Adipocyte (in vitro differentiated cells): Measurements from ENCODE around the gene WDTC1.

Experiments used
- DNase-seq: peaks from one replicate; pipeline ENCODE4 v3.0.0-alpha.2; 2015; ENCODE audit warnings: low read depth
- H3K27me3 ChIP-seq: replicated peaks from 2 replicates; pipeline ENCODE4 v1.7.0; 2013; ENCODE audit warnings: mild to moderate bottlenecking, low read length, moderate library complexity; ENCODE audit not compliant: control insufficient read depth, insufficient read depth
- H3K36me3 ChIP-seq: 2 replicates; pipeline ENCODE4 v1.7.0; 2013; ENCODE audit warnings: low read length, mild to moderate bottlenecking, moderate library complexity; ENCODE audit not compliant: control insufficient read depth, insufficient read depth, severe bottlenecking
- H3K4me1 ChIP-seq: 2 replicates; pipeline ENCODE4 v1.7.0; 2013; ENCODE audit warnings: mild to moderate bottlenecking, low read length, moderate library complexity; ENCODE audit not compliant: control insufficient read depth, insufficient read depth
- H3K4me3 ChIP-seq: 2 replicates; pipeline ENCODE4 v1.7.0; 2013; ENCODE audit warnings: mild to moderate bottlenecking, low read length, moderate library complexity
- H3K9ac ChIP-seq: 2 replicates; pipeline ENCODE4 v1.7.0; 2013; ENCODE audit warnings: mild to moderate bottlenecking, low read length, moderate library complexity
- H3K9me3 ChIP-seq: 2 replicates; pipeline ENCODE4 v1.7.0; 2013; ENCODE audit warnings: mild to moderate bottlenecking, low read length, moderate library complexity; ENCODE audit not compliant: control insufficient read depth

The WDTC1 gene

GRCh38 chr1:27322569-27323240 lies 88.3 kb downstream of the WDTC1 start:
- peaks cover 28% of the 10 kb centered on the region for H3K4me1 ChIP-seq
- H3K36me3 ChIP-seq, result peaks cover 30% of the 10 kb centered on the region
- peak overlapping the region; percentile 100 for H3K9ac ChIP-seq
- no peaks in the 10 kb centered on the region for H3K27me3 ChIP-seq
- H3K4me3 ChIP-seq, result peak overlapping the region; percentile 100
- H3K9me3 ChIP-seq, result no peaks in the 10 kb centered on the region
- DNase-seq, result peak; percentile 30

- H3K4me3 ChIP-seq, result no peak overlapping the region
- H3K36me3 ChIP-seq, result peaks cover 35% of the 10 kb centered on the region
- DNase-seq, result no peak
- H3K9me3 ChIP-seq, result no peaks in the 10 kb centered on the region
- H3K27me3 ChIP-seq, result no peaks in the 10 kb centered on the region
- peaks cover 24% of the 10 kb centered on the region for H3K4me1 ChIP-seq
- H3K9ac ChIP-seq, result no peak overlapping the region
Observed at GRCh38 chr1:27325286-27325685, 90.9 kb downstream of the WDTC1 start.

- no peaks in the 10 kb centered on the region for H3K9me3 ChIP-seq
- H3K36me3 ChIP-seq, result peaks cover 46% of the 10 kb centered on the region
- no peak overlapping the region for H3K4me3 ChIP-seq
- no peaks in the 10 kb centered on the region for H3K27me3 ChIP-seq
- peaks cover 18% of the 10 kb centered on the region for H3K4me1 ChIP-seq
- no peak for DNase-seq
- H3K9ac ChIP-seq, result no peak overlapping the region
Observed at GRCh38 chr1:27327964-27328363, 93.5 kb downstream of the WDTC1 start.

- H3K36me3 ChIP-seq, result peaks cover 58% of the 10 kb centered on the region
- H3K9ac ChIP-seq, result no peak overlapping the region
- DNase-seq, result no peak
- no peak overlapping the region for H3K4me3 ChIP-seq
- peaks cover 10% of the 10 kb centered on the region for H3K4me1 ChIP-seq
- no peaks in the 10 kb centered on the region for H3K9me3 ChIP-seq
- H3K27me3 ChIP-seq, result no peaks in the 10 kb centered on the region
Observed at GRCh38 chr1:27330786-27331185, 96.4 kb downstream of the WDTC1 start.

GRCh38 chr1:27331426-27331825 lies 97.0 kb downstream of the WDTC1 start:
- H3K9ac ChIP-seq, result no peak overlapping the region
- no peaks in the 10 kb centered on the region for H3K9me3 ChIP-seq
- H3K36me3 ChIP-seq, result peaks cover 56% of the 10 kb centered on the region
- H3K4me3 ChIP-seq, result no peak overlapping the region
- DNase-seq, result no peak
- no peaks in the 10 kb centered on the region for H3K27me3 ChIP-seq
- peaks cover 7% of the 10 kb centered on the region for H3K4me1 ChIP-seq

- H3K36me3 ChIP-seq, result peaks cover 51% of the 10 kb centered on the region
- H3K4me1 ChIP-seq, result peaks cover 2% of the 10 kb centered on the region
- H3K9ac ChIP-seq, result peak overlapping the region; percentile 7
- no peaks in the 10 kb centered on the region for H3K27me3 ChIP-seq
- DNase-seq, result no peak
- H3K9me3 ChIP-seq, result no peaks in the 10 kb centered on the region
- H3K4me3 ChIP-seq, result no peak overlapping the region
Observed at GRCh38 chr1:27331922-27332321, 97.5 kb downstream of the WDTC1 start.

- no peaks in the 10 kb centered on the region for H3K4me1 ChIP-seq
- peak; percentile 75 for DNase-seq
- H3K4me3 ChIP-seq, result no peak overlapping the region
- peak overlapping the region; percentile 7 for H3K9ac ChIP-seq
- H3K27me3 ChIP-seq, result no peaks in the 10 kb centered on the region
- H3K36me3 ChIP-seq, result peaks cover 49% of the 10 kb centered on the region
- H3K9me3 ChIP-seq, result no peaks in the 10 kb centered on the region
Observed at GRCh38 chr1:27332536-27333281, 98.3 kb downstream of the WDTC1 start.

- Histone ChIP-seq H3K36me3 (peaks cover 47% of the 10 kb centered on the region), H3K4me1 (no peaks in the 10 kb centered on the region), H3K4me3 (no peak overlapping the region), H3K27me3 (no peaks in the 10 kb centered on the region), H3K9ac (no peak overlapping the region), H3K9me3 (no peaks in the 10 kb centered on the region)
- DNase-seq, result no peak
Observed at GRCh38 chr1:27333717-27334279, 99.4 kb downstream of the WDTC1 start.

DNA sequence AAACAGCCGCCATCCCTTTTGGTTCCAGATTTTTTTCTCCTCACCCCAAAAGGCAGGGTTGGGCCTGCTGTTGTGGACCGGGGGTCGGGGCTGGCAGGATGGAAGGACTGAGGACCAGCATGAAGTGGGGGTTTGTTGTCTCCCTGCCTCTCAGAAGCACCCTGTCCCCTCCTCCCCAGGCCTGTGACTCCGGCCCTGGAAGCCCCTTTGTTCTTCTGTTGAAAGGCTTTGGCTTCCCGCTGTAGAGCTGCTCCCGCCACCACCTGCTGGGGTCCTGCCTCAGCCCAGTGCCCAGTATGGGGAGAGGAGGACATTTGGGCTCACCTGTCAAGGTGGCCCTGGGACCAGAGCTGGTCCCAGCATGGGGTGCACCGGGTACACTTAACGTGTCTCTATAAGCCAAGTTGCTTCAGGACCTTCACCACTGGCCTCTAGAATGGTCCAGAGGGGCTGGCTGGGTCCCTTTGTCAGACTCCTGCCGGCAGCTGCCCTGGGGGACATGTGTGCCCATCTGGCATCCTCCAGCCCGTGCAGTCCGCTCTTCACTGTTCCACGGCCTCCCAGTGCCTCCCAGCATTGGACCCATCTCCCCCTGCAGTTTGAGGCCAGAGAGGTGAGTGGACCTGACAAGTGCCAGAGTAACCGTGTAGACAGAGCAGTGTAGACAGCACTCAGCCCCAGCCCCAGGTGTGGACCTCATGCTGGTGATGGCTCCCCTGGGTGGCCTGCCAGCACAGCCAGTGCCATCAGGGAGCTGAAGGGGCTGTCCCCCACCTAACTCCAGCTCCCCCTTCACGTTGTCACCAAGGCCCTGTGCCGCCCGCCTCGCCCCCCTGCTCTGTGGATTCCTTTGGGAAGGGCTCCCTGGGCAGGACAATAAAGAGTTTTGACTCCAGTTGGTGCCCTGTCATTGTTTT lies 101.3 kb downstream of the WDTC1 start:
- Histone ChIP-seq H3K9ac (no peak overlapping the region), H3K4me1 (no peaks in the 10 kb centered on the region), H3K9me3 (no peaks in the 10 kb centered on the region), H3K4me3 (no peak overlapping the region), H3K27me3 (no peaks in the 10 kb centered on the region), H3K36me3 (peaks cover 47% of the 10 kb centered on the region)
- no peak for DNase-seq

DNA sequence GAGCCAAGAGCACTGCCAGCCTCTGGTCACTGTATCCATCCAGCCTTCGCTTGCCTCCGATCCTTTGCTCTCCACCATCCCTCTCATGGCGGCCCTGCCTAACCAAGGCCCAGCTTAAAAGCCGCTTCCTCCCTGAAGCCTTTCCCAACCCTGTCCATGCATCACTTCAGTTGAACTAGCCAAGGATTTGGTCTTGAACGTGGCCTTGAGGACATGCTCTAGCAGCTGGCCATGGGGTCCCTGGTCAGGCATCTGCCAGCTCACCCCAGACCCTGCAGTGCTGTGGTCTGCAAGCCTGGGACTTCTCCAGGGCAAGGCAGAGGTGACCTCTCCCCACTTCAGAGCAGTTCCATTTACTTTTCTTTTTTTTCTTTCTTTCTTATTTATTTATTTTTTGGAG lies 102.3 kb downstream of the WDTC1 start:
- no peak for DNase-seq
- H3K4me3 ChIP-seq, result no peak overlapping the region
- peaks cover 45% of the 10 kb centered on the region for H3K36me3 ChIP-seq
- no peaks in the 10 kb centered on the region for H3K27me3 ChIP-seq
- H3K9ac ChIP-seq, result no peak overlapping the region
- no peaks in the 10 kb centered on the region for H3K9me3 ChIP-seq
- peaks cover 6% of the 10 kb centered on the region for H3K4me1 ChIP-seq

DNA sequence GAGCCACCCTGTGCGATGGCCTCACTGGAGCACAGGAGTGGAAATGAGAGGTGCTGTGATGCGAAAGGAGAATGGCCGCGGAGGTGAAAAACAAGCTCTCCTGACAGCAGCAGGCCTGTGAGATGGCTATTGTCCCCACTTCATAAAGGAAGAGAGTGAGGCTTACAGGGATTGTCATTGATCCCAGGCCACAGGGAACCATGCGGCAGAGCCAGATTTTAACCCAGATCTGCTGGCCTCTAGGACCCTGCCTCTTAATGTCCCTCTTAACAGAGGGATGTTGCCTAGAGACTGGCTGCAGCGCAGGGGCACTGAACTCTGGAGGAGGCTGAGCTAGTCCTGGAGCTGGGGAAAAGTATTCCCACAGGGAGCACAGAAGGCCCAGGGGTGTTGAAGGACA lies 104.3 kb downstream of the WDTC1 start:
- Histone ChIP-seq H3K9ac (no peak overlapping the region), H3K36me3 (peaks cover 29% of the 10 kb centered on the region), H3K4me3 (no peak overlapping the region), H3K9me3 (no peaks in the 10 kb centered on the region), H3K4me1 (peaks cover 10% of the 10 kb centered on the region), H3K27me3 (no peaks in the 10 kb centered on the region)
- no peak for DNase-seq
